Aorta (tissue), 5 donors: Measurements from ENCODE around the gene CDC42. TPM values are rescaled to one million over a fixed set of nuclear protein-coding genes. Genes with fewer than 3 reads are reported as not detected.

Source experiments
- ATAC-seq: fragments of 200-7000 bp; cut with Tn5 transposase; one replicate; pipeline ENCODE4 v1.9.1; 2022; ENCODE audit warnings: moderate library complexity; ENCODE audit not compliant: low FRiP score
- DNase-seq, 2 donors: peaks; one replicate each; pipeline ENCODE4 v3.0.0-alpha.2; 2020
- H3K27ac ChIP-seq, 2 donors: one replicate each; pipeline ENCODE4 v1.5.1; 2013; ENCODE audit warnings: low read length in 2 of 2, mild to moderate bottlenecking in 2 of 2, moderate library complexity in 2 of 2, control low read depth in 1 of 2, inconsistent platforms in 1 of 2, low read depth in 1 of 2
- H3K27me3 ChIP-seq, 2 donors: one replicate each; pipeline ENCODE4 v1.6.1; 2013; ENCODE audit warnings: control low read depth in 1 of 2, low read length in 1 of 2, mild to moderate bottlenecking in 1 of 2, moderate library complexity in 1 of 2; ENCODE audit not compliant: insufficient read depth in 2 of 2, control insufficient read depth in 1 of 2
- H3K36me3 ChIP-seq, 2 donors: one replicate each; pipeline ENCODE4 v1.6.1; 2013; ENCODE audit warnings: control low read depth in 1 of 2, low read length in 1 of 2, mild to moderate bottlenecking in 1 of 2; ENCODE audit not compliant: insufficient read depth in 2 of 2, control insufficient read depth in 1 of 2
- H3K4me1 ChIP-seq, 2 donors: one replicate each; pipeline ENCODE4 v1.6.1; 2013; ENCODE audit warnings: low read length in 2 of 2, control low read depth in 1 of 2, mild to moderate bottlenecking in 1 of 2, moderate library complexity in 1 of 2; ENCODE audit not compliant: insufficient read depth in 2 of 2, control insufficient read depth in 1 of 2
- H3K4me3 ChIP-seq, 2 donors: one replicate each; pipeline ENCODE4 v1.5.1; 2013; ENCODE audit warnings: low read length in 2 of 2, control low read depth in 1 of 2, mild to moderate bottlenecking in 1 of 2
- H3K9me3 ChIP-seq: one replicate; pipeline ENCODE4 v1.6.1; 2013; ENCODE audit warnings: mild to moderate bottlenecking, low read length; ENCODE audit not compliant: control insufficient read depth
- WGBS, 2 donors: extraction: QIAGEN DNeasy Blood & Tissue Kit; methylation state at CpG; one replicate each; pipeline ENCODE4 v1.1.7; 2013; 5-methylcytosine and 5-hydroxymethylcytosine counted together
- intact Hi-C, 2 donors: fragments of 100-400 bp; cut with DNase I; formaldehyde crosslinking; loops; one replicate each; pipeline versions ENCODE4 v1.14.2 to v1.15.0; 2022
- polyA plus RNA-seq, 2 donors: library from polyadenylated mRNA; stranded (reverse); fragments of 200-250 nt; gene quantifications; one replicate each; pipeline ENCODE4 v1.2.3, GENCODE V29; 2013
- total RNA-seq, 2 donors: library from RNA; stranded (reverse); fragmentation: NEBNext Ultra II Directional; extraction: Animal tissue kit (Norgen Biotek cat#: 25700); gene quantifications; one replicate each; pipeline ENCODE4 v1.2.1, GENCODE V29; 2021
- donor health status: healthy with polysubstance abuse.
- donor health status: Bipolar disorder and iron deficiency.
- donor health status: DM: no; HTN: no; CAD: no.
- donor health status: DM: no; HTN: no; CAD: no.
- donor health status: DM: yes; HTN: yes; CAD: no.

CDC42 gene
- total and polyA plus RNA-seq, 4 donors, result 123 to 211 (median 190) TPM

DNA sequence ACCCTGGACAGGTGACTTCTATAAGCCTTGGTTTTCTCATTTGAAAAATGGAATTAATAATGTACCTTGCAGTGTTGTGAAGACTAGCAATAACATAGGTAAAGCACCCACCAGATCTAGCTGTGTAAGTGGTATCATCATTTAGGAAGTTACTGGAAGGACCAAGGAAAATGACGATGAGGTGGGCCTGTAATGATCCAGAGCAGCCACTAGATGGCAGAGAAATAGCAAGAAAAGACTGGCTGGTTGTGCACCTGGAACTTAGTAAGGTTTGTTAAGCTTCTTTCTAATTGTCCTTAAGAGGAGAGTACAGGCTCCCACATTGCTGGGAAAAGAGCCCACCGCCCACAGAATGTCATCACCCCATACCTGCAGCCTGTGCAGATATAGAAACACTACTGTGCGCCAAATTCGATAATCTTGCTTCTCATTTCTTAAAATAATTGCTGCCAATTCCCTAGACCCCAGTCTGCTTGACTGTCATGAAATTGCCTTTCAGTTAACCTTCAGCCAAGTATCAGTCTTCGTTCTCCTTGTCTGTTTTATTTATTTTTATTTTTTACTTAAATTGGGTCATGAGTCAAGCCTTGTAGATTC is 53.2 kb downstream of the CDC42 start:
- no peaks in the 10 kb centered on the region for H3K36me3 ChIP-seq
- H3K9me3 ChIP-seq, result no peaks in the 10 kb centered on the region
- H3K4me1 ChIP-seq, result peaks cover 0 to 2% of the 10 kb centered on the region in 2 donors
- no peaks in the 10 kb centered on the region for H3K27me3 ChIP-seq
- peak; percentile 58 for ATAC-seq
- 55% methylated on average over 5 of the region's 5 CpGs for WGBS, 2 donors
- H3K27ac ChIP-seq, result no peak overlapping the region
- H3K4me3 ChIP-seq, result no peak overlapping the region
- intact Hi-C loops, result loop anchor here (5.0 to 10.0 kb wide), 3 partner anchors 169 to 539 kb away; partner anchors contain the start of gene C1QC (in 1 of the 2)
- no peak for DNase-seq

GRCh38 chr1:22107126-22107525 is 54.6 kb downstream of the CDC42 start:
- DNase-seq (no peak), ATAC-seq (no peak)
- Histone ChIP-seq H3K36me3 (no peaks in the 10 kb centered on the region), H3K4me1 (no peaks in the 10 kb centered on the region), H3K27me3 (no peaks in the 10 kb centered on the region), H3K27ac (no peak overlapping the region), H3K9me3 (no peaks in the 10 kb centered on the region), H3K4me3 (no peak overlapping the region)
- intact Hi-C loops, result loop anchor here (5.0 to 10.0 kb wide), 3 partner anchors 168 to 538 kb away; partner anchors contain the start of gene C1QC (in 1 of the 2)
- WGBS, 2 donors, result 91 to 92% methylated on average over 5 of the region's 5 CpGs

GRCh38 chr1:22108339-22109105 is 56.0 kb downstream of the CDC42 start:
- Histone ChIP-seq H3K9me3 (no peaks in the 10 kb centered on the region), H3K27ac (no peak overlapping the region), H3K4me3 (no peak overlapping the region), H3K27me3 (no peaks in the 10 kb centered on the region), H3K36me3 (no peaks in the 10 kb centered on the region), H3K4me1 (no peaks in the 10 kb centered on the region)
- DNase-seq, result no peak
- no peak for ATAC-seq
- intact Hi-C loops, result loop anchor here (5.0 to 10.0 kb wide), 3 partner anchors 166 to 536 kb away; partner anchors contain the start of gene C1QC (in 1 of the 2)
- 46 to 51% methylated on average over 11 of the region's 11 CpGs for WGBS, 2 donors

DNA sequence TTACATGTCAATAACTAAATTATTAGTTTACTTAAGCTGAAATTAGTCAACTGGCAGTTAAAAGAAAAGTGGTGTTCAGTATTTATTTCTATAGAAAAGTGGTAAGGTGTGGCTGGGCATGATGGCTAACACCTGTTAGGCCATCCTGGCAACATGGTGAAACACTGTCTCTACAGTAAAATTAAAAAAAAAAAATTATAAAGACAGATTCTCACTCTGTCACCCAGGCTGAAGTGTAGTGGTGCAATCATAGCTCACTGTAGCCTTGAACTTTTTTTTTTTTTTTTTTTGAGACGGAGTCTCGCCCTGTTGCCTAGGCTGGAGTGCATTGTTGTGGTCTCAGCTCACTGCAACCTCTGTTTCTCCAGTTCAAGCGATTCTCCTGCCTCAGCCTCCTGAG is 57.5 kb downstream of the CDC42 start:
- Histone ChIP-seq H3K27ac (no peak overlapping the region), H3K36me3 (no peaks in the 10 kb centered on the region), H3K4me3 (no peak overlapping the region), H3K27me3 (no peaks in the 10 kb centered on the region), H3K9me3 (no peaks in the 10 kb centered on the region), H3K4me1 (no peaks in the 10 kb centered on the region)
- intact Hi-C loops, result no loop called here
- DNase-seq (no peak), ATAC-seq (no peak)
- WGBS, 2 donors, result 86 to 92% methylated on average over 3 of the region's 3 CpGs

GRCh38 chr1:22111115-22111514 is 58.6 kb downstream of the CDC42 start:
- Histone ChIP-seq H3K27me3 (no peaks in the 10 kb centered on the region), H3K27ac (no peak overlapping the region), H3K4me1 (no peaks in the 10 kb centered on the region), H3K9me3 (no peaks in the 10 kb centered on the region), H3K4me3 (no peak overlapping the region), H3K36me3 (no peaks in the 10 kb centered on the region)
- no peak for DNase-seq
- WGBS, 2 donors, result 91 to 97% methylated on average over 1 of the region's 1 CpG
- intact Hi-C loops, result no loop called here
- ATAC-seq, result no peak

DNA sequence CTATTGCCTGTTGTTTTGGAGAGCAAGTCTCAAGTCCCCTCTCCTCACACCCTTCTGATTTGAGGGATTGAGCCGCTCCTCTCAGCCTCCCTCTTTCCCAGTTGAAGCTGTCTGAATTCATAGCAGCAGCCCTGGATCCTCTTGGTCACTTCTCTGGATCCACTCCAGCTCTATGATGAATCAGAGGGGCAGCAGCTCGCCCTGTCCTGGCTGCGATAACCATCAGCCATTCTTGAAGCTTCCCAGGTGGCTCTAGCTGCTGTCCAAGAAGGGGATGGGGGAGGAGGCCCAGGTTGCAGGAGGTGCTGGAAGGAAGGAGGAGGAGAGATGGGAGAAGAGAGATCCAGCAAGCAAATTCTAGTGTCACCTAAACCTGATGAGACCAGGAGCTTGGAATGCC is 59.1 kb downstream of the CDC42 start:
- Histone ChIP-seq H3K27me3 (no peaks in the 10 kb centered on the region), H3K9me3 (no peaks in the 10 kb centered on the region), H3K4me1 (no peaks in the 10 kb centered on the region), H3K36me3 (no peaks in the 10 kb centered on the region), H3K27ac (no peak overlapping the region), H3K4me3 (no peak overlapping the region)
- 59 to 68% methylated on average over 3 of the region's 3 CpGs for WGBS, 2 donors
- no peak for ATAC-seq
- intact Hi-C loops, result no loop called here
- DNase-seq, result no peak

GRCh38 chr1:22112554-22112953 is 60.0 kb downstream of the CDC42 start:
- Histone ChIP-seq H3K27ac (no peak overlapping the region), H3K9me3 (no peaks in the 10 kb centered on the region), H3K4me3 (no peak overlapping the region), H3K4me1 (no peaks in the 10 kb centered on the region), H3K27me3 (no peaks in the 10 kb centered on the region), H3K36me3 (no peaks in the 10 kb centered on the region)
- 85 to 87% methylated on average over 3 of the region's 3 CpGs for WGBS, 2 donors
- intact Hi-C loops, result no loop called here
- ATAC-seq, result no peak
- DNase-seq, result no peak

DNA sequence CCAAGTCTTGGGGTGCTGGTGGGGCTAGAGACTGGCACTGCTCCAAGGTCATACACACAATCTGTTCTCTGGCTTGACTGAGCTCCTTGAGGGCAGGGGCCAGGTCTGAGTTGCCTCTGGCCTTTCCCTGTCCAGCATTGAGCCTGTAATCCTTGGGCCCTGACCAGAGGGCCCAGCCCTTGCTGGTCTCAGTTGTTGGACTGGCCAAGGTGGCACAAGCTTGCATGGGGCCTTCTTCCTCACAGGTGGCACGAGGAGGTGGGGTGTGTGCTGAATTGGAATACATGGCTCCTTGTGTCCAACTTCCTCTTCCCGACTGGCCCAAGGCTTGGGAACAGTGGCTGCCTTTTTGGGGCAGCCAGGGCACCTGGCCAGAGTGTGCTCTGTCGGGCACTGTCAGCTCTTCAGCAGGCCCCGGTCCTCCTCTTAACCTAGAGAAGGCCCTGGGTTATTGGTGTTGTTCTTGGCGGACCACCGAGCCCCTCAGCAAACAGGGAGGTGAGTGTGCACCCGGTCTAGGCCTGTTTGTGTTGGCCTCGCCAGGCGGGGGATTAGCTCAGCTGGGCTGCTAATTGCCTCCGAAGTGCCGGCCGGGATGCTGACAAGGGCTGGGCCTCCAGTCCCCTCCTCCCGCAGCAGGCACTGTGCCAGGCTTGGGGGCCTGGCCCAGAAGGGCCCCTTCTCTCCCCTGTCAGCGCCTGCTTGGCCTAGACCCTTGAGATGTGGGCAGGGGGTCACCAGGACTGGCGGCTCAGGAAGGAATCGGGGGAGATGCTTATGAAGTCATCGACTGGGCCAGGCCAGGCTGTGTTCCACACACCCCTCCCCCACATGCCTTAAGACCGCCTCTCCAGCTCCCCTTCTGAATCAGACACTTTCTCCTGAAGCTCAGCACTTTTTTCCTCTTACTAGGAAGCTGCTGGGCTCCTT is 61.8 kb downstream of the CDC42 start:
- Histone ChIP-seq H3K9me3 (no peaks in the 10 kb centered on the region), H3K36me3 (no peaks in the 10 kb centered on the region), H3K4me1 (no peaks in the 10 kb centered on the region), H3K27me3 (no peaks in the 10 kb centered on the region), H3K27ac (no peak overlapping the region), H3K4me3 (no peak overlapping the region)
- DNase-seq (peak; percentile 69 to 84), ATAC-seq (peak; percentile 62)
- intact Hi-C loops, result no loop called here
- WGBS, 2 donors, result 7 to 12% methylated on average over 18 of the region's 18 CpGs
